B cell (primary cell): ENCODE data around the gene HAGHL. TPM values are rescaled to one million over a fixed set of nuclear protein-coding genes. Genes with fewer than 3 reads are reported as not detected.
A peak's percentile ranks its signal among the peaks of the same experiment; 100 is the strongest.

Experiments
- ATAC-seq: fragments of 200-7000 bp; cut with Tn5 transposase; one replicate; pipeline ENCODE4 v1.10.0; 2021; ENCODE audit warnings: low read depth, mild to moderate bottlenecking, moderate number of reproducible peaks, moderate library complexity
- CTCF ChIA-PET: fragments of 350-600 bp; sonication (Branson Sonifier 250); formaldehyde crosslinking; loops from one replicate; lab custom pipeline; 2021; ENCODE audit warnings: antibody characterized with exemption, inconsistent platforms; lab: Charles Lee
- POLR2A ChIA-PET: fragments of 350-600 bp; sonication (Branson Sonifier 250); formaldehyde crosslinking; loops from one replicate; lab custom pipeline; 2021; ENCODE audit warnings: antibody characterized with exemption; lab: Charles Lee
- DNase-seq: peaks from one replicate; pipeline ENCODE4 v3.0.0; 2013
- H2AFZ ChIP-seq: 2 replicates; pipeline ENCODE4 v1.6.1; 2012; ENCODE audit warnings: mild to moderate bottlenecking, low read depth, low read length; ENCODE audit not compliant: insufficient read depth, poor library complexity, severe bottlenecking
- H3K27ac ChIP-seq, 2 donors: 1 replicate in 1 of 2; 2 replicates in 1 of 2; pipeline ENCODE4 v1.5.1; 2012 to 2013; ENCODE audit warnings: low read length in 2 of 2, mild to moderate bottlenecking in 2 of 2, moderate library complexity in 1 of 2
- H3K27me3 ChIP-seq, 4 experiments: fragments of 200-600 bp in 1 of 4; sonication (generic) in 1 of 4; replicated peaks in 1 of 4; 1 replicate in 2 of 4; 2 replicates in 2 of 4; pipeline versions ENCODE4 v1.6.1 to v1.7.0; 2013 to 2016; ENCODE audit warnings: low read length in 3 of 4, mild to moderate bottlenecking in 2 of 4, mixed read lengths in 1 of 4, moderate library complexity in 1 of 4; ENCODE audit not compliant: insufficient read depth in 4 of 4, control insufficient read depth in 3 of 4; ENCODE audit errors: control extremely low read depth in 1 of 4
- H3K36me3 ChIP-seq, 2 experiments: replicated peaks in 1 of 2; 1 replicate in 1 of 2; 2 replicates in 1 of 2; pipeline versions ENCODE4 v1.6.1 to v1.7.1; 2013; ENCODE audit warnings: low read length in 1 of 2; ENCODE audit not compliant: insufficient read depth in 2 of 2, control insufficient read depth in 1 of 2; ENCODE audit errors: control extremely low read depth in 1 of 2, extremely low read depth in 1 of 2
- H3K4me1 ChIP-seq, 2 donors: fragments of 200-600 bp in 1 of 2; sonication (generic) in 1 of 2; 1 replicate in 1 of 2; 2 replicates in 1 of 2; pipeline versions ENCODE4 v1.5.1 to v1.6.1; 2013 to 2017; ENCODE audit warnings: low read length in 2 of 2; ENCODE audit not compliant: control insufficient read depth in 2 of 2, insufficient read depth in 2 of 2
- H3K4me2 ChIP-seq: replicated peaks from 2 replicates; pipeline ENCODE3; 2012; ENCODE audit warnings: mild to moderate bottlenecking, low read depth, low read length; ENCODE audit not compliant: poor library complexity, severe bottlenecking
- H3K4me3 ChIP-seq, 5 experiments: fragments of 200-600 bp in 1 of 5; sonication (generic) in 1 of 5; 1 replicate in 3 of 5; 2 replicates in 2 of 5; pipeline versions ENCODE4 v1.5.1 to v1.7.0; 2011 to 2016; ENCODE audit warnings: low read length in 4 of 5, mild to moderate bottlenecking in 4 of 5, low read depth in 2 of 5, control low read depth in 1 of 5, moderate library complexity in 1 of 5; ENCODE audit not compliant: insufficient read depth in 1 of 5; ENCODE audit errors: control extremely low read depth in 1 of 5, extremely low read depth in 1 of 5
- H3K79me2 ChIP-seq: fragments of 200-600 bp; sonication (generic); one replicate; pipeline ENCODE4 v1.6.0; 2016; ENCODE audit warnings: low read length; ENCODE audit not compliant: control insufficient read depth, insufficient read depth
- H3K9ac ChIP-seq: fragments of 200-600 bp; sonication (generic); 2 replicates; pipeline ENCODE4 v1.6.1; 2017; ENCODE audit warnings: mild to moderate bottlenecking, low read length, moderate library complexity
- H3K9me3 ChIP-seq, 3 donors: one replicate each; pipeline versions ENCODE4 v1.6.1 to v1.7.1; 2013; ENCODE audit warnings: low read length in 2 of 3; ENCODE audit not compliant: control insufficient read depth in 2 of 3, insufficient read depth in 1 of 3; ENCODE audit errors: control extremely low read depth in 1 of 3
- H4K20me1 ChIP-seq: 2 replicates; pipeline ENCODE4 v1.6.0; 2012; ENCODE audit warnings: mild to moderate bottlenecking, low read length; ENCODE audit not compliant: insufficient read depth, control insufficient read depth, poor library complexity, severe bottlenecking
- H3K27ac Mint-ChIP-seq: one replicate; pipeline ENCODE4 v1.8.0; 2021; ENCODE audit warnings: mixed read lengths
- H3K27me3 Mint-ChIP-seq: one replicate; pipeline ENCODE4 v1.8.0; 2021; ENCODE audit warnings: mixed read lengths
- H3K4me1 Mint-ChIP-seq: one replicate; pipeline ENCODE4 v1.8.0; 2021; ENCODE audit warnings: mixed read lengths
- H3K4me3 Mint-ChIP-seq: one replicate; pipeline ENCODE4 v1.8.0; 2021; ENCODE audit warnings: mixed read lengths
- H3K9me3 Mint-ChIP-seq: one replicate; pipeline ENCODE4 v1.8.0; 2022; ENCODE audit warnings: mixed read lengths; ENCODE audit not compliant: insufficient read depth
- CTCF ChIP-seq: fragments of 200-600 bp; IDR thresholded peaks from one replicate; pipeline ENCODE4 v1.8.0; 2022; ENCODE audit warnings: antibody characterized with exemption, mild to moderate bottlenecking
- EZH2 ChIP-seq: IDR thresholded peaks from 2 replicates; pipeline ENCODE4 v1.6.1; 2012; ENCODE audit warnings: borderline replicate concordance, low read depth, mild to moderate bottlenecking, moderate library complexity, low read length; ENCODE audit not compliant: insufficient read depth, poor library complexity, severe bottlenecking
- WGBS: methylation state at CpG from one replicate; pipeline ENCODE4 v1.1.5; 2013; ENCODE audit warnings: missing lambda C conversion rate; ENCODE audit not compliant: insufficient coverage; 5-methylcytosine and 5-hydroxymethylcytosine counted together
- intact Hi-C: fragments of 100-400 bp; cut with micrococcal nuclease; formaldehyde crosslinking; loops from one replicate; pipeline ENCODE4 v1.10.0; 2022
- polyA plus RNA-seq: library from polyadenylated mRNA; depleted of rRNA; stranded (reverse); fragments of >200 nt; gene quantifications from 2 replicates; pipeline ENCODE4 v1.2.3, GENCODE V29; 2012
- total RNA-seq, 2 donors: library from RNA; stranded (reverse); fragments of 120-200 nt in 1 of 2; gene quantifications; 1 replicate in 1 of 2; 2 replicates in 1 of 2; pipeline versions ENCODE4 v1.2.3 to v1.2.4, GENCODE V29; 2013 to 2022

HAGHL gene
- total and polyA plus RNA-seq, 2 donors (not counting 1 experiment from before 2014, with no cell fraction given), result 32.3 to 87.1 TPM

DNA sequence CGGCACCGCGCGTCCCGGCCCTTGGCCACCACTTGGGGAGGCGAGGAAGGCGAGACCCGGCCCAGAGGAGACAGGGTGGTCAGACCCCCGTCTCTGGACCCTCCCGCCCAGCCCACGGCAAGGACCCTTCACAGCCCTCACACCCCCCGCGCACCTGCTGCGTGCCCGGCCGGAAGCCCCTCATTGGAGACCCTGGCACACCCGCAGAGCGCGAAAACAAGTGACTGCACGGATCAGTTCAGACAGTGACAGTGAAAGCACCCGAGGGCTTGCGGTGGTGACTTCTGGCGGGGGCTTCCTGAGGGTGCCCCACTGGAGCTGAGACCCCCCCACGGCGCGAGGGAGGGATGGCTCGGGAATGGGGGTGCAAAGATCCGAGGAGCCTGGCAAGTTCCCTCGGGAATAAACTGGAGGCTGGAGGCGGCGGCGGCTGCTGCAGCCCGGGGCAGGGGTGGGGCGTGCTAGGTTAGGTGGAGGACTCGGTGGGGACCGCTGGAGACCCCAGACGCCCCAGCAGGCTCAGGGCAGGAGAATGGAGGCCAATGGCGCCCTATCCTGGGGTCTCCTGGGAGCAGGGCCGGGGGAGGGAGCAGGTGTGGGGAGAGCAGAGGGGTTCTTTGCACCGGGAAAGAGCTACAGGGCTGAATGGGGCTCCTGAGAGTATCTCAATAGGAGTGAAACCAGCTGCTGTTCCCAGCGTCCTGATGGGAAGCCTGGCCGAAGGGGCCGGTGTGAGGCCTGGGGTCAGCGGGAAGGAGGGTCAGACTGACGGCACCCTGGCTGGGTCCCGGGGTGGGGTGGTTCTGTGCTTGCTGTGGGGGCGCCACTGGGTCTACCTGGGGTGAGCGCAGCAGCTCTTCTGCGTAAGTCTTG, 20.5 kb upstream of the HAGHL start:
- ATAC-seq, result no peak
- Histone ChIP-seq H3K4me2 (peak overlapping the region; percentile 38), H3K79me2 (no peaks in the 10 kb centered on the region), H2AFZ (no peak overlapping the region), H3K9ac (no peak overlapping the region), H3K27me3 (peaks cover 0 to 88% (median 40%) of the 10 kb centered on the region in 4 experiments), H3K27ac (no peak overlapping the region), H4K20me1 (no peaks in the 10 kb centered on the region), H3K4me1 (peaks cover 6 to 12% of the 10 kb centered on the region in 2 donors), H3K9me3 (peaks cover 0 to 25% (median 0%) of the 10 kb centered on the region in 3 donors), H3K4me3 (no peak overlapping the region), H3K36me3 (no peaks in the 10 kb centered on the region)
- Mint-ChIP-seq H3K27ac (no peak overlapping the region), H3K27me3 (peaks cover 36% of the 10 kb centered on the region), H3K4me1 (no peaks in the 10 kb centered on the region), H3K9me3 (no peaks in the 10 kb centered on the region), H3K4me3 (peak overlapping the region; percentile 26)
- WGBS, result 8% methylated on average over 49 of the region's 49 CpGs
- DNase-seq, result no peak
- ChIA-PET POLR2A (interaction anchor here (0.7 kb wide), 1 partner anchor 1141 kb away, joined by 3 read pairs; no protein-coding TSS in a partner anchor), CTCF (interaction anchor here (1.2 kb wide), 1 partner anchor 10 kb away, joined by 3 read pairs; no protein-coding TSS in a partner anchor)
- intact Hi-C loops, result no loop called here
- no peak for TF ChIP-seq CTCF
- no peak for TF ChIP-seq EZH2

- H3K4me1 Mint-ChIP-seq, result peaks cover 1% of the 10 kb centered on the region
- H3K27me3 ChIP-seq, result peaks cover 0 to 84% (median 40%) of the 10 kb centered on the region in 4 experiments
- WGBS, result 54% methylated on average over 13 of the region's 14 CpGs
- no peak overlapping the region for H3K27ac ChIP-seq
- intact Hi-C loops, result no loop called here
- peaks cover 0 to 25% (median 0%) of the 10 kb centered on the region in 3 donors for H3K9me3 ChIP-seq
- H4K20me1 ChIP-seq, result no peaks in the 10 kb centered on the region
- no peak for ATAC-seq
- H2AFZ ChIP-seq, result no peak overlapping the region
- TF ChIP-seq EZH2, result no peak
- no peak overlapping the region for H3K27ac Mint-ChIP-seq
- no peak overlapping the region for H3K4me3 Mint-ChIP-seq
- H3K4me1 ChIP-seq, result peaks cover 10 to 12% of the 10 kb centered on the region in 2 donors
- no peak overlapping the region for H3K9ac ChIP-seq
- H3K79me2 ChIP-seq, result no peaks in the 10 kb centered on the region
- H3K4me2 ChIP-seq, result no peak overlapping the region
- ChIA-PET POLR2A (no interaction called here), CTCF (interaction anchor here (1.2 to 1.3 kb wide), 2 partner anchors 9 to 34 kb away, joined by 3 read pairs; partner anchors contain the start of gene CIAO3)
- H3K27me3 Mint-ChIP-seq, result peaks cover 32% of the 10 kb centered on the region
- DNase-seq, result no peak
- no peaks in the 10 kb centered on the region for H3K9me3 Mint-ChIP-seq
- H3K4me3 ChIP-seq, result no peak overlapping the region
- H3K36me3 ChIP-seq, result no peaks in the 10 kb centered on the region
Measured at GRCh38 chr16:707062-707538, 19.8 kb upstream of the HAGHL start.
